ENCODE results near the gene PRKAG3. TPM values are rescaled to one million over a fixed set of nuclear protein-coding genes. Genes with fewer than 3 reads are reported as not detected.

PRKAG3 gene
- total RNA-seq, 6 donors from 2014 or later: not detected

DNA sequence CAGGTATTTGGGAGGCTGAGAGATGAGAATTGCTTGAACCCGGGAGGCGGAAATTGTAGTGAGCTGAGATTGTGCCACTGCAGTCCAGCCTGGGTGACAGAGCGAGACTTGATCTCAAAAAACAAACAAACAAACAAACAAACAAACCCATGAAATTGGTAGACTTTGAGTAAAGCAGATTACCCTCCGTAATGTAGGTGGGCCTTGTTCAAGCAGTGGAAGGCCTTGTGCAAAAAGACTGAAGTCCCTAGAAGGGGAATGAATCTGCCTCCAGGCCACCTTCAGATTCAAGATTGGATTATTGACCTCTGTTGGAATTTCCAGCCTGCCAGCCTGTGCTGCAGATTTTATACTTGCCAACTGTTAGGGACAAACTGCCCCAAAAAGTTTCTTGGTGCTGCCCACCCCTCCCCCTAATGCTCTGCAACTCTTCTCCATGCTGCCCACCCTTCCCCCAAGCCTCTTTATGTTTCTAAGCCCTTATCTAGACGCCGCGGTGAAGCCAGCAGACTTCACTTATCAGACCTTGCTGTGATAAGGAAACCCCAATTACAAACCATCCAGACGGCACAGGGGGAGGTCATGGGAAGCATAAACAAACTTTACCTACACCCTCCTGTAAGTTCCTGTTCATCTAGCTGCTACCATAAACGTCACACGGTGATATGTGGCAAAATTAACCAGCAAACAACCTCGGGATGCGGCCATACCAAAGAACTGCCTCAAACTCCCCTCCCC, 32.7 kb downstream of the PRKAG3 start:
- DNase-seq: no peak
- WGBS, 2 donors: 57 to 58% methylated on average over 12 of the region's 12 CpGs
- ATAC-seq (ENCODE audit: low FRiP score in 2 of 2): no peak
- H3K36me3 ChIP-seq: no peaks in the 10 kb centered on the region
- TF ChIP-seq POLR2AphosphoS5 (IDR thresholded peaks at IDR 0.05) (no peak), EP300 (IDR thresholded peaks at IDR 0.05) (no peak)
- no peaks in the 10 kb centered on the region for H3K9me3 ChIP-seq
- no peak overlapping the region for H3K4me3 ChIP-seq
- H3K4me1 ChIP-seq: peaks cover 0 to 16% (median 5%) of the 10 kb centered on the region in 4 donors
- H3K27ac ChIP-seq: no peak overlapping the region
- no peaks in the 10 kb centered on the region for H3K27me3 ChIP-seq

- TF ChIP-seq EP300 (IDR thresholded peaks at IDR 0.05) (no peak), POLR2AphosphoS5 (IDR thresholded peaks at IDR 0.05) (no peak), POLR2A (IDR thresholded peaks at IDR 0.05) (no peak)
- TF ChIP-seq, protein P1, sequence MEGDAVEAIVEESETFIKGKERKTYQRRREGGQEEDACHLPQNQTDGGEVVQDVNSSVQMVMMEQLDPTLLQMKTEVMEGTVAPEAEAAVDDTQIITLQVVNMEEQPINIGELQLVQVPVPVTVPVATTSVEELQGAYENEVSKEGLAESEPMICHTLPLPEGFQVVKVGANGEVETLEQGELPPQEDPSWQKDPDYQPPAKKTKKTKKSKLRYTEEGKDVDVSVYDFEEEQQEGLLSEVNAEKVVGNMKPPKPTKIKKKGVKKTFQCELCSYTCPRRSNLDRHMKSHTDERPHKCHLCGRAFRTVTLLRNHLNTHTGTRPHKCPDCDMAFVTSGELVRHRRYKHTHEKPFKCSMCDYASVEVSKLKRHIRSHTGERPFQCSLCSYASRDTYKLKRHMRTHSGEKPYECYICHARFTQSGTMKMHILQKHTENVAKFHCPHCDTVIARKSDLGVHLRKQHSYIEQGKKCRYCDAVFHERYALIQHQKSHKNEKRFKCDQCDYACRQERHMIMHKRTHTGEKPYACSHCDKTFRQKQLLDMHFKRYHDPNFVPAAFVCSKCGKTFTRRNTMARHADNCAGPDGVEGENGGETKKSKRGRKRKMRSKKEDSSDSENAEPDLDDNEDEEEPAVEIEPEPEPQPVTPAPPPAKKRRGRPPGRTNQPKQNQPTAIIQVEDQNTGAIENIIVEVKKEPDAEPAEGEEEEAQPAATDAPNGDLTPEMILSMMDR (IDR thresholded peaks at IDR 0.05): no peak
- H3K27ac ChIP-seq: no peak overlapping the region
- H3K9me3 ChIP-seq: no peaks in the 10 kb centered on the region
- H3K36me3 ChIP-seq: no peaks in the 10 kb centered on the region
- DNase-seq: no peak
- no peak overlapping the region for H3K4me3 ChIP-seq
- no peaks in the 10 kb centered on the region for H3K27me3 ChIP-seq
- no peak for ATAC-seq (ENCODE audit: low FRiP score in 2 of 2)
- WGBS, 2 donors: 91 to 92% methylated on average over 4 of the region's 4 CpGs
- peaks cover 0 to 4% (median 0%) of the 10 kb centered on the region in 4 donors for H3K4me1 ChIP-seq
Observed at GRCh38 chr2:218796691-218797090, 34.9 kb downstream of the PRKAG3 start.

- DNase-seq (no peak), ATAC-seq (ENCODE audit: low FRiP score in 2 of 2) (no peak)
- Histone ChIP-seq H3K9me3 (no peaks in the 10 kb centered on the region), H3K27me3 (no peaks in the 10 kb centered on the region), H3K4me3 (no peak overlapping the region), H3K36me3 (no peaks in the 10 kb centered on the region), H3K4me1 (no peaks in the 10 kb centered on the region), H3K27ac (no peak overlapping the region)
- WGBS, 2 donors: 85 to 94% methylated on average over 1 of the region's 1 CpG
- no peak for TF ChIP-seq EP300 (IDR thresholded peaks at IDR 0.05)
- TF ChIP-seq, protein P1 (IDR thresholded peaks at IDR 0.05): no peak
- TF ChIP-seq POLR2A (IDR thresholded peaks at IDR 0.05): no peak
- TF ChIP-seq POLR2AphosphoS5 (IDR thresholded peaks at IDR 0.05): no peak
Observed at GRCh38 chr2:218792433-218792832, 39.2 kb downstream of the PRKAG3 start.

- WGBS, 2 donors: 90 to 92% methylated on average over 2 of the region's 2 CpGs
- no peak for TF ChIP-seq POLR2A (IDR thresholded peaks at IDR 0.05)
- TF ChIP-seq, protein P1 (IDR thresholded peaks at IDR 0.05): no peak
- H3K9me3 ChIP-seq: no peaks in the 10 kb centered on the region
- peaks cover 0 to 10% (median 1%) of the 10 kb centered on the region in 4 donors for H3K4me1 ChIP-seq
- no peak overlapping the region for H3K27ac ChIP-seq
- ATAC-seq (ENCODE audit: low FRiP score in 2 of 2): peak in 1 of 2 donors; percentile 35
- no peaks in the 10 kb centered on the region for H3K36me3 ChIP-seq
- no peaks in the 10 kb centered on the region for H3K27me3 ChIP-seq
- H3K4me3 ChIP-seq: no peak overlapping the region
- DNase-seq: no peak
Observed at GRCh38 chr2:218788529-218789255, 42.9 kb downstream of the PRKAG3 start.

GRCh38 chr2:218786133-218786532, 45.5 kb downstream of the PRKAG3 start:
- TF ChIP-seq POLR2A (IDR thresholded peaks at IDR 0.05) (no peak), EP300 (IDR thresholded peaks at IDR 0.05) (no peak), POLR2AphosphoS5 (IDR thresholded peaks at IDR 0.05) (no peak)
- TF ChIP-seq, protein P1 (IDR thresholded peaks at IDR 0.05): no peak
- Histone ChIP-seq H3K36me3 (no peaks in the 10 kb centered on the region), H3K27me3 (peaks cover 0 to 7% (median 0%) of the 10 kb centered on the region in 4 donors), H3K27ac (no peak overlapping the region), H3K4me1 (peaks cover 0 to 24% (median 7%) of the 10 kb centered on the region in 4 donors), H3K4me3 (no peak overlapping the region), H3K9me3 (no peaks in the 10 kb centered on the region)
- ATAC-seq (ENCODE audit: low FRiP score in 2 of 2) (no peak), DNase-seq (no peak)
- WGBS, 2 donors: 85 to 93% methylated on average over 3 of the region's 3 CpGs
